ENCODE data around the gene BBOF1.
A peak's percentile ranks its signal among the peaks of the same experiment; 100 is the strongest.

The BBOF1 gene

GRCh38 chr14:74029136-74029535 is 10.0 kb downstream of the BBOF1 start:
- DNase-seq: no peak

- no peak for DNase-seq
Observed at GRCh38 chr14:74034572-74034971, 15.4 kb downstream of the BBOF1 start.

- no peak for DNase-seq
Observed at GRCh38 chr14:74035556-74035955, 16.4 kb downstream of the BBOF1 start.

- DNase-seq: peak in 1 of 2 donors; percentile 60
Observed at GRCh38 chr14:74038020-74038859, 19.1 kb downstream of the BBOF1 start.

GRCh38 chr14:74042296-74042695 is 23.1 kb downstream of the BBOF1 start:
- DNase-seq: no peak

GRCh38 chr14:74045522-74045921 is 26.4 kb downstream of the BBOF1 start:
- no peak for DNase-seq

GRCh38 chr14:74048281-74048680 is 29.1 kb downstream of the BBOF1 start:
- DNase-seq: no peak

GRCh38 chr14:74049876-74050495 is 30.8 kb downstream of the BBOF1 start:
- DNase-seq: peak in 1 of 2 donors; percentile 6

GRCh38 chr14:74062809-74063150 is 43.6 kb downstream of the BBOF1 start:
- DNase-seq: no peak

GRCh38 chr14:74064426-74064825 is 45.3 kb downstream of the BBOF1 start:
- no peak for DNase-seq

GRCh38 chr14:74064883-74065282 is 45.7 kb downstream of the BBOF1 start:
- no peak for DNase-seq

- DNase-seq: no peak
Observed at GRCh38 chr14:74065746-74066575, 46.8 kb downstream of the BBOF1 start.

GRCh38 chr14:74077401-74077800 is 58.3 kb downstream of the BBOF1 start:
- DNase-seq: no peak

- no peak for DNase-seq
Observed at GRCh38 chr14:74080820-74081460, 61.8 kb downstream of the BBOF1 start.

- no peak for DNase-seq
Observed at GRCh38 chr14:74081491-74081890, 62.3 kb downstream of the BBOF1 start.

- no peak for DNase-seq
Observed at GRCh38 chr14:74083161-74083560, 64.0 kb downstream of the BBOF1 start.

GRCh38 chr14:74083784-74084276 is 64.7 kb downstream of the BBOF1 start:
- peak in 1 of 2 donors; percentile 35 for DNase-seq

GRCh38 chr14:74084277-74085046 is 65.3 kb downstream of the BBOF1 start, which contains the start of the genes ALDH6A1 and LIN52:
Gene ALDH6A1 (minus strand): TSS chr14:74084453. CDS start chr14:74084394, 59 bp downstream.
Gene LIN52 (plus strand): TSS chr14:74084956. CDS start chr14:74084975, 19 bp downstream.
- DNase-seq: peak; percentile 100

- no peak for DNase-seq
Observed at GRCh38 chr14:74085047-74085637, 66.0 kb downstream of the BBOF1 start.

- DNase-seq: no peak
Observed at GRCh38 chr14:74085828-74086227, 66.7 kb downstream of the BBOF1 start.
